Right renal pelvis (tissue), 4 donors: Measurements from ENCODE around the gene AMELX. TPM values are rescaled to one million over a fixed set of nuclear protein-coding genes. Genes with fewer than 3 reads are reported as not detected.

Experiments used
- polyA plus RNA-seq, 4 donors: library from polyadenylated mRNA; unstranded; fragments of 120-200 nt; gene quantifications; one replicate each; pipeline ENCODE4 v1.2.1, GENCODE V29; 2013; ENCODE audit not compliant: insufficient read length in 4 of 4

Gene AMELX
- polyA plus RNA-seq, 4 donors, result not detected

Other genes starting within 250 kb of the AMELX start
- 10 to 100 TPM; 26.0 to 28.7 (median 27.8) TPM for gene HCCS, start 182.1 kb upstream of the AMELX start, polyA plus RNA-seq